ENCODE results near the gene CACNG6. TPM values are rescaled to one million over a fixed set of nuclear protein-coding genes. Genes with fewer than 3 reads are reported as not detected.

CACNG6 gene
- total RNA-seq (2022; extraction: Qiagen RNA extraction; ENCODE audit: low read depth), result 10.5 to 14.4 TPM (median 12.1 TPM) in 5 replicates

GRCh38 chr19:53991224-53992113, at the start of gene CACNG6:
Gene CACNG6 (plus strand): TSS chr19:53991637. CDS start chr19:53992878, 1,241 bp downstream.

GRCh38 chr19:53962887-53963431, 28.5 kb upstream of the CACNG6 start, which contains the start of gene CACNG8:
Gene CACNG8 (plus strand): TSS chr19:53962937.

Other genes with a start within 250 kb of the CACNG6 start
- 0.02 TPM in 1 of 5 replicates, not detected in the others for gene NLRP12, start 167.3 kb upstream of the CACNG6 start, total RNA-seq (2022; extraction: Qiagen RNA extraction; ENCODE audit: low read depth)
- 219 to 342 TPM (median 291 TPM) in 5 replicates for gene MYADM, start 123.8 kb upstream of the CACNG6 start, total RNA-seq (2022; extraction: Qiagen RNA extraction; ENCODE audit: low read depth)
- 3.5 to 7.1 TPM (median 5.9 TPM) in 5 replicates for gene PRKCG, start 109.4 kb upstream of the CACNG6 start, total RNA-seq (2022; extraction: Qiagen RNA extraction; ENCODE audit: low read depth)
- 6.4 to 10.4 TPM (median 9.3 TPM) in 5 replicates for gene CACNG7, start 82.4 kb upstream of the CACNG6 start, total RNA-seq (2022; extraction: Qiagen RNA extraction; ENCODE audit: low read depth)
- gene CACNG8, start 28.7 kb upstream of the CACNG6 start, total RNA-seq (2022; extraction: Qiagen RNA extraction; ENCODE audit: low read depth), result 0.69 to 1.5 TPM (median 1.3 TPM) in 5 replicates
- 0.24 to 1.1 TPM (median 0.49 TPM) in 5 replicates for gene VSTM1, start 72.3 kb downstream of the CACNG6 start, total RNA-seq (2022; extraction: Qiagen RNA extraction; ENCODE audit: low read depth)
- gene TARM1, start 89.7 kb downstream of the CACNG6 start, total RNA-seq (2022; extraction: Qiagen RNA extraction; ENCODE audit: low read depth), result not detected in 5 replicates
- 0.20 to 0.59 TPM (median 0.32 TPM) in 5 replicates for gene OSCAR, start 109.2 kb downstream of the CACNG6 start, total RNA-seq (2022; extraction: Qiagen RNA extraction; ENCODE audit: low read depth)
- gene NDUFA3, start 111.2 kb downstream of the CACNG6 start, total RNA-seq (2022; extraction: Qiagen RNA extraction; ENCODE audit: low read depth), result 182 to 311 TPM (median 230 TPM) in 5 replicates
- 21.4 to 26.1 TPM (median 22.6 TPM) in 5 replicates for gene TFPT, start 124.0 kb downstream of the CACNG6 start, total RNA-seq (2022; extraction: Qiagen RNA extraction; ENCODE audit: low read depth)
- gene PRPF31, start 124.1 kb downstream of the CACNG6 start, total RNA-seq (2022; extraction: Qiagen RNA extraction; ENCODE audit: low read depth), result 105 to 129 TPM (median 117 TPM) in 5 replicates
- gene CNOT3, start 146.1 kb downstream of the CACNG6 start, total RNA-seq (2022; extraction: Qiagen RNA extraction; ENCODE audit: low read depth), result 57.2 to 72.3 TPM (median 69.3 TPM) in 5 replicates
- gene LENG1, start 168.1 kb downstream of the CACNG6 start, total RNA-seq (2022; extraction: Qiagen RNA extraction; ENCODE audit: low read depth), result 8.1 to 10.5 TPM (median 8.3 TPM) in 5 replicates
- gene TMC4, start 181.5 kb downstream of the CACNG6 start, total RNA-seq (2022; extraction: Qiagen RNA extraction; ENCODE audit: low read depth), result 0.98 to 2.3 TPM (median 1.2 TPM) in 5 replicates
- 117 to 173 TPM (median 146 TPM) in 5 replicates for gene MBOAT7, start 197.9 kb downstream of the CACNG6 start, total RNA-seq (2022; extraction: Qiagen RNA extraction; ENCODE audit: low read depth)
- 81.1 to 135 TPM (median 123 TPM) in 5 replicates for gene TSEN34, start 199.7 kb downstream of the CACNG6 start, total RNA-seq (2022; extraction: Qiagen RNA extraction; ENCODE audit: low read depth)
- gene RPS9, start 209.2 kb downstream of the CACNG6 start, total RNA-seq (2022; extraction: Qiagen RNA extraction; ENCODE audit: low read depth), result 2,109 to 2,638 TPM (median 2,211 TPM) in 5 replicates
- 0.16 to 0.28 TPM in 2 of 5 replicates, not detected in the others for gene LILRB3, start 231.4 kb downstream of the CACNG6 start, total RNA-seq (2022; extraction: Qiagen RNA extraction; ENCODE audit: low read depth)

All from A549 treated with RU486 at 1 μM for 4 hours (cell line).